H1 (cell line): Measurements from ENCODE around the gene DIPK2A. TPM values are rescaled to one million over a fixed set of nuclear protein-coding genes. Genes with fewer than 3 reads are reported as not detected.

Source experiments
- CTCF ChIA-PET: fragments of 300-600 bp; sonication (Branson Sonifier 250); formaldehyde crosslinking; loops from one replicate; lab custom pipeline; 2021; ENCODE audit not compliant: partially characterized antibody; lab: Charles Lee
- POLR2A ChIA-PET: fragments of 300-600 bp; sonication (Branson Sonifier 250); formaldehyde crosslinking; loops from one replicate; lab custom pipeline; 2021; ENCODE audit warnings: inconsistent platforms; ENCODE audit not compliant: partially characterized antibody; lab: Charles Lee
- DNase-seq, 2 experiments: peaks; one replicate each; pipeline versions ENCODE4 v3.0.0 to v3.0.0-alpha.2; 2010 to 2022; ENCODE audit warnings: low spot score in 2 of 2, low read depth in 1 of 2, mixed read lengths in 1 of 2
- FAIRE-seq: peaks from 2 replicates; lab custom pipeline; 2011; peaks lifted over from hg19 to GRCh38; lab: Jason Lieb, UNC
- H2AFZ ChIP-seq: 2 replicates; pipeline ENCODE4 v1.8.1; 2012; ENCODE audit warnings: low read length, inconsistent platforms
- H2AK5ac ChIP-seq: 2 replicates; pipeline ENCODE4 v1.6.1; 2013; ENCODE audit warnings: low read depth, low read length
- H2BK120ac ChIP-seq: replicated peaks from 2 replicates; pipeline ENCODE3; 2013; ENCODE audit warnings: low read depth, low read length, inconsistent platforms
- H2BK12ac ChIP-seq: 2 replicates; pipeline ENCODE4 v1.6.1; 2013; ENCODE audit warnings: low read depth, low read length
- H2BK15ac ChIP-seq: 2 replicates; pipeline ENCODE4 v1.6.1; 2013; ENCODE audit warnings: low read length
- H2BK20ac ChIP-seq: 2 replicates; pipeline ENCODE4 v1.6.1; 2013; ENCODE audit warnings: low read length
- H2BK5ac ChIP-seq: 2 replicates; pipeline ENCODE4 v1.6.1; 2013; ENCODE audit warnings: low read depth, low read length
- H3K14ac ChIP-seq: 2 replicates; pipeline ENCODE4 v1.6.1; 2013; ENCODE audit warnings: inconsistent platforms; ENCODE audit not compliant: insufficient read length
- H3K18ac ChIP-seq: 2 replicates; pipeline ENCODE4 v1.6.1; 2013; ENCODE audit warnings: low read length; ENCODE audit errors: extremely low read depth
- H3K23ac ChIP-seq: 2 replicates; pipeline ENCODE4 v1.6.1; 2013; ENCODE audit warnings: inconsistent platforms; ENCODE audit not compliant: insufficient read length
- H3K23me2 ChIP-seq: 2 replicates; pipeline ENCODE4 v1.6.1; 2013; ENCODE audit warnings: low read depth, low read length
- H3K27ac ChIP-seq: 2 replicates; pipeline ENCODE4 v1.6.1; 2011; ENCODE audit warnings: low read depth, low read length, inconsistent platforms
- H3K27me3 ChIP-seq, 4 experiments: replicated peaks in 1 of 4; 1 replicate in 1 of 4; 2 replicates in 3 of 4; pipeline versions ENCODE4 v1.6.1 to v1.8.1; 2011 to 2013; ENCODE audit warnings: low read length in 3 of 4, mild to moderate bottlenecking in 3 of 4, inconsistent platforms in 2 of 4, mixed read lengths in 2 of 4, moderate library complexity in 1 of 4; ENCODE audit not compliant: control insufficient read depth in 3 of 4, insufficient read depth in 3 of 4; ENCODE audit errors: extremely low read depth in 1 of 4
- H3K36me3 ChIP-seq, 4 experiments: 2 replicates each; pipeline versions ENCODE4 v1.6.1 to v1.8.1; 2011 to 2013; ENCODE audit warnings: mild to moderate bottlenecking in 4 of 4, low read length in 3 of 4, moderate library complexity in 2 of 4, control low read depth in 1 of 4, inconsistent platforms in 1 of 4; ENCODE audit not compliant: insufficient read depth in 4 of 4, control insufficient read depth in 2 of 4
- H3K4ac ChIP-seq: replicated peaks from 2 replicates; pipeline ENCODE3; 2013; ENCODE audit warnings: low read length, low read depth, mixed read lengths, inconsistent platforms; ENCODE audit not compliant: insufficient read length
- H3K4me1 ChIP-seq, 4 experiments: replicated peaks in 1 of 4; 1 replicate in 1 of 4; 2 replicates in 3 of 4; pipeline versions ENCODE4 v1.6.1 to v1.8.1; 2011 to 2013; ENCODE audit warnings: low read length in 3 of 4, inconsistent platforms in 2 of 4, mixed read lengths in 1 of 4; ENCODE audit not compliant: insufficient read depth in 4 of 4, control insufficient read depth in 3 of 4
- H3K4me2 ChIP-seq, 2 experiments: 2 replicates each; pipeline versions ENCODE4 v1.6.1 to v1.8.1; 2011 to 2013; ENCODE audit warnings: low read depth in 2 of 2, low read length in 2 of 2, control low read depth in 1 of 2, inconsistent platforms in 1 of 2, mild to moderate bottlenecking in 1 of 2; ENCODE audit not compliant: insufficient read depth in 1 of 2
- H3K4me3 ChIP-seq, 4 experiments: fragments of 200-600, 300-600 bp in 1 of 4; sonication (generic), shearing (Covaris generic), sonication (Bioruptor Twin) in 1 of 4; 2 replicates each; pipeline versions ENCODE4 v1.5.1 to v1.8.1; 2011 to 2016; ENCODE audit warnings: low read length in 4 of 4, low read depth in 3 of 4, control low read depth in 2 of 4, inconsistent platforms in 2 of 4, mild to moderate bottlenecking in 2 of 4, mixed read lengths in 1 of 4, moderate library complexity in 1 of 4; ENCODE audit not compliant: insufficient read depth in 2 of 4; ENCODE audit errors: extremely low read depth in 1 of 4
- H3K56ac ChIP-seq: replicated peaks from 2 replicates; pipeline ENCODE3; 2013; ENCODE audit warnings: low read depth, mild to moderate bottlenecking, mixed read lengths, low read length, inconsistent platforms; ENCODE audit not compliant: insufficient read length
- H3K79me1 ChIP-seq: 2 replicates; pipeline ENCODE4 v1.6.1; 2013; ENCODE audit warnings: low read depth, low read length, control low read depth
- H3K79me2 ChIP-seq, 2 experiments: 2 replicates each; pipeline versions ENCODE4 v1.6.1 to v1.8.1; 2012 to 2013; ENCODE audit warnings: low read length in 2 of 2, mild to moderate bottlenecking in 2 of 2, inconsistent platforms in 1 of 2; ENCODE audit not compliant: insufficient read depth in 2 of 2, control insufficient read depth in 1 of 2
- H3K9ac ChIP-seq, 4 experiments: replicated peaks in 1 of 4; 1 replicate in 1 of 4; 2 replicates in 3 of 4; pipeline versions ENCODE4 v1.6.1 to v1.8.1; 2011 to 2013; ENCODE audit warnings: low read depth in 3 of 4, low read length in 3 of 4, control low read depth in 2 of 4, mild to moderate bottlenecking in 2 of 4, moderate library complexity in 2 of 4, inconsistent platforms in 1 of 4; ENCODE audit errors: extremely low read depth in 1 of 4
- H3K9me3 ChIP-seq, 2 experiments: 2 replicates each; pipeline versions ENCODE4 v1.6.1 to v1.8.1; 2012 to 2013; ENCODE audit warnings: mild to moderate bottlenecking in 2 of 2, moderate library complexity in 2 of 2, control low read depth in 1 of 2, inconsistent platforms in 1 of 2, low read depth in 1 of 2, low read length in 1 of 2, mixed read lengths in 1 of 2; ENCODE audit not compliant: insufficient read depth in 2 of 2
- H4K20me1 ChIP-seq, 2 experiments: replicated peaks in 1 of 2; 2 replicates each; pipeline versions ENCODE3 to v1.8.1; 2011 to 2013; ENCODE audit warnings: inconsistent platforms in 2 of 2, low read length in 2 of 2, mild to moderate bottlenecking in 1 of 2; ENCODE audit not compliant: insufficient read depth in 2 of 2, control insufficient read depth in 1 of 2
- H4K5ac ChIP-seq: 2 replicates; pipeline ENCODE4 v1.6.1; 2013; ENCODE audit warnings: low read length, low read depth, mixed read lengths, inconsistent platforms; ENCODE audit not compliant: insufficient read length
- H4K8ac ChIP-seq: 2 replicates; pipeline ENCODE4 v1.8.0; 2013; ENCODE audit warnings: mild to moderate bottlenecking, moderate library complexity, low read length, inconsistent platforms; ENCODE audit not compliant: insufficient read depth; ENCODE audit errors: extremely low read depth
- H4K91ac ChIP-seq: replicated peaks from 2 replicates; pipeline ENCODE3; 2013; ENCODE audit warnings: low read length, mixed read lengths, inconsistent platforms; ENCODE audit not compliant: insufficient read length
- BRCA1 ChIP-seq: IDR thresholded peaks from 2 replicates; pipeline ENCODE4 v1.6.1; 2012; ENCODE audit warnings: low read depth, low read length, improper control_type of control experiment
- CBX8 ChIP-seq: fragments of 300-800, 300-1000 bp; sonication (generic); IDR thresholded peaks from 2 replicates; pipeline ENCODE4 v1.7.1; 2016; ENCODE audit warnings: low read depth, low read length, borderline replicate concordance
- CREB1 ChIP-seq: IDR thresholded peaks from 2 replicates; pipeline ENCODE4 v1.6.1; 2012; ENCODE audit warnings: inconsistent platforms
- EGR1 ChIP-seq: IDR thresholded peaks from 2 replicates; pipeline ENCODE4 v1.6.1; 2011; ENCODE audit warnings: low read depth, low read length, borderline replicate concordance
- HDAC6 ChIP-seq: IDR thresholded peaks from one replicate; pipeline ENCODE4 v1.7.1; 2012; ENCODE audit warnings: low read depth, mild to moderate bottlenecking, inconsistent platforms, low read length, moderate library complexity
- JUN ChIP-seq: IDR thresholded peaks from 2 replicates; pipeline ENCODE4 v1.6.1; 2011; ENCODE audit warnings: low read depth, mild to moderate bottlenecking, improper control_type of control experiment, low read length
- KDM5A ChIP-seq: fragments of 200-600 bp; IDR thresholded peaks from 2 replicates; pipeline ENCODE4 v1.7.1; 2012; ENCODE audit warnings: mild to moderate bottlenecking, low read length, inconsistent platforms, mixed read lengths
- MAFK ChIP-seq: IDR thresholded peaks from 2 replicates; pipeline ENCODE4 v1.6.1; 2012; ENCODE audit warnings: low read depth, mild to moderate bottlenecking, improper control_type of control experiment, low read length
- NRF1 ChIP-seq: IDR thresholded peaks from 2 replicates; pipeline ENCODE4 v1.6.1; 2011; ENCODE audit warnings: mild to moderate bottlenecking, low read depth, low read length, improper control_type of control experiment
- SIN3A ChIP-seq, 2 experiments: IDR thresholded peaks in 1 of 2; conservative IDR thresholded peaks in 1 of 2; 2 replicates each; pipeline ENCODE4 v1.6.1; 2011 to 2012; ENCODE audit warnings: low read length in 2 of 2, improper control_type of control experiment in 1 of 2, low read depth in 1 of 2, mild to moderate bottlenecking in 1 of 2
- TAF1 ChIP-seq: IDR thresholded peaks from 2 replicates; pipeline ENCODE4 v1.6.1; 2011; ENCODE audit warnings: mild to moderate bottlenecking, low read depth, low read length
- TCF12 ChIP-seq: IDR thresholded peaks from 2 replicates; pipeline ENCODE4 v1.6.1; 2011; ENCODE audit warnings: low read depth, mild to moderate bottlenecking, low read length
- WGBS, 2 experiments: shearing (Covaris generic) in 1 of 2; methylation state at CpG; one replicate each; pipeline versions ENCODE4 v1.1.6 to v1.1.7; 2013 to 2015; ENCODE audit warnings: low lambda C conversion rate in 2 of 2, mixed read lengths in 2 of 2, inconsistent platforms in 1 of 2, low coverage in 1 of 2, missing lambda C conversion rate in 1 of 2; ENCODE audit not compliant: insufficient replicate concordance in 2 of 2, insufficient coverage in 1 of 2, insufficient read length in 1 of 2; ENCODE audit errors: extremely low coverage in 1 of 2, missing lambda C conversion rate in 1 of 2; 5-methylcytosine and 5-hydroxymethylcytosine counted together
- polyA plus RNA-seq, 7 experiments: library from polyadenylated mRNA; depleted of rRNA in 3 of 7; stranded (reverse) in 5 of 7; unstranded in 2 of 7; fragments of >200 nt in 5 of 7; fragments of 200-250 nt in 2 of 7; gene quantifications; 1 replicate in 5 of 7; 2 replicates in 1 of 7; 4 replicates in 1 of 7; pipeline versions ENCODE4 v1.2.1 to v1.2.3, GENCODE V29; 2011 to 2013; ENCODE audit warnings: missing spikeins in 2 of 7, mixed read lengths in 2 of 7
- total RNA-seq: library from RNA; stranded (reverse); fragmentation: NEBNext Ultra II Directional; extraction: Animal tissue kit (Norgen Biotek cat#: 25700); gene quantifications from 2 replicates; pipeline ENCODE4 v1.2.1, GENCODE V29; 2021
- TF ChIP-seq, protein P1 (sequence below): IDR thresholded peaks from 2 replicates; pipeline ENCODE4 v1.6.1; 2011; ENCODE audit warnings: low read length, improper control_type of control experiment

Gene DIPK2A
- total and polyA plus RNA-seq, 2 of the 8 experiments (the other 6 are each of a cell fraction or from before 2014, with no cell fraction given), result 18.4 to 28.7 TPM

- H2BK12ac ChIP-seq, result no peak overlapping the region
- no peak for TF ChIP-seq TAF1
- no peak for TF ChIP-seq EGR1
- no peak for TF ChIP-seq SIN3A (conservative IDR thresholded peaks at IDR 0.05 in 1 of 2, IDR thresholded peaks at IDR 0.05 in 1 of 2; ENCODE audit: low read depth in 1 of 2, low read length in 2 of 2)
- TF ChIP-seq CREB1, result no peak
- TF ChIP-seq CBX8, result no peak
- no peak for TF ChIP-seq NRF1
- TF ChIP-seq BRCA1, result no peak
- TF ChIP-seq JUN, result no peak
- TF ChIP-seq HDAC6, result no peak
- no peak for TF ChIP-seq KDM5A
- TF ChIP-seq, protein P1, sequence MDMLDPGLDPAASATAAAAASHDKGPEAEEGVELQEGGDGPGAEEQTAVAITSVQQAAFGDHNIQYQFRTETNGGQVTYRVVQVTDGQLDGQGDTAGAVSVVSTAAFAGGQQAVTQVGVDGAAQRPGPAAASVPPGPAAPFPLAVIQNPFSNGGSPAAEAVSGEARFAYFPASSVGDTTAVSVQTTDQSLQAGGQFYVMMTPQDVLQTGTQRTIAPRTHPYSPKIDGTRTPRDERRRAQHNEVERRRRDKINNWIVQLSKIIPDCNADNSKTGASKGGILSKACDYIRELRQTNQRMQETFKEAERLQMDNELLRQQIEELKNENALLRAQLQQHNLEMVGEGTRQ, result no peak
- TF ChIP-seq TCF12, result no peak
- no peak for TF ChIP-seq MAFK
Measured at GRCh38 chr3:143928541-143929255, 42.9 kb upstream of the DIPK2A start.

More at GRCh38 chr3:143928541-143929255, 42.9 kb upstream of the DIPK2A start:
- Histone ChIP-seq H2AK5ac (no peak overlapping the region), H3K18ac (no peak overlapping the region), H2BK15ac (no peak overlapping the region), H3K9me3 (no peaks in the 10 kb centered on the region), H2BK120ac (no peak overlapping the region), H3K9ac (no peak overlapping the region), H3K79me1 (no peaks in the 10 kb centered on the region), H3K27ac (no peak overlapping the region), H3K56ac (no peak overlapping the region), H3K23ac (no peak overlapping the region), H4K5ac (no peak overlapping the region), H3K4me2 (no peak overlapping the region), H3K36me3 (no peaks in the 10 kb centered on the region), H2BK5ac (no peak overlapping the region), H4K20me1 (no peaks in the 10 kb centered on the region), H4K91ac (no peak overlapping the region), H2BK20ac (no peak overlapping the region), H2AFZ (no peak overlapping the region), H3K14ac (no peak overlapping the region), H3K4ac (no peak overlapping the region), H4K8ac (no peak overlapping the region), H3K4me1 (no peaks in the 10 kb centered on the region), H3K23me2 (no peaks in the 10 kb centered on the region), H3K27me3 (no peaks in the 10 kb centered on the region), H3K4me3 (no peak overlapping the region), H3K79me2 (no peaks in the 10 kb centered on the region)
- FAIRE-seq (no peak), DNase-seq (no peak)
- CTCF ChIA-PET, result interaction anchor here (0.9 to 1.0 kb wide), 2 partner anchors 7 to 36 kb away, joined by 3 read pairs; no protein-coding TSS in a partner anchor
- POLR2A ChIA-PET, result no interaction called here
- 92% methylated on average over 3 of the region's 3 CpGs; no CpG with 5 or more reads in 1 of the 2 experiments for WGBS, 2 experiments
